CD4-positive, alpha-beta T cell treated with Interferon alpha-2 for 1 hour (primary cell): ENCODE results near the gene XPNPEP2.

Experiments used
- DNase-seq, 2 donors: peaks; one replicate each; pipeline ENCODE4 v3.0.0-alpha.2; 2020 to 2022

XPNPEP2 gene

DNA sequence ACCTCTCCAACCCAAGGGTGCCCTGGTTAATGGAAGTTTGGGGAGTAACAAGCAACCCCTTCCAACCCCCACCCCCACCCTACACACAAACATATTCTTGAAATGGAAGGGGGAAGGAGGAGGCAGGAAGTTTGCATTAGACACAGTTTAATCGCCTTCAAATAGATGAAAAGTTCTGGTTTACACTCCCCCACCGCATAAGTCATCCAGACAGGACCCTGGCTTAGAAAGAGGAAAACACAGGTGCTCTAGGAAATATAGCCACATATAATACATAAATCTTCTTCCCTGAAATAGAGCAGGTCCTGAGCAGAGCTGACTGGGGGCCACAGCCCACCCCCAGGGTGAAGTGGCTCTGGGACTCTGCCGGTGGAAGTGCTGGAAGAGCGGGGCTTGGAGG lies 66.0 kb downstream of the XPNPEP2 start:
- no peak for DNase-seq

DNA sequence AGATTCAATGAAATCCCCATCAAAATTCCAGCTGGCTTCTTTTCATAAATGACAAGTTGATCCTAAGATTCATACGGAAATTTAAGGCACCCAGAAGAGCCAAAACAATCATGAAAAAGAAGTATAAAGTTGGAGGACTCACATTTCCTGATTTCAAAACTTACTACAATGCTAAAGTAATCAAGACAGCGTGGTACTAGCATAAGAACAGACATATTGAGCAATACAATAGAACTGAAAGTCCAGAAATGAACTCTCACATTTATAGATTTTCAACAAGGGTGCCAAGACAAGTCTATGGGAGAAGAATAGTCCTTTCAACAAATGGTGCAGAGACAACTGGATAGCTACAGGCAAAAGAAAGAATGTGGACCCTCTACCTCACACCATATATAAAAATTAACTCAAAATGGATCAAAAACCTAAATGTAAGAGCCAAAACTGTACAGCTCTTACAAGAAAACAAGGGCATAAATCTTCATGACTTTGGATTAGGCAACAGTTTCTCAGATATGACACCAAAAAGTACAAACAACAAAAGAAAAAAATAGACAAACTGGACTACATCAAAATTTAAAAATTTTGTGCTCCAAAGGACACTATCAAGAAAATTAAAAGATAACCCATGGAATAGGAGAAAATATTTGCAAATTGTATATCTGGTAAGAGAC lies 69.5 kb downstream of the XPNPEP2 start:
- no peak for DNase-seq

DNA sequence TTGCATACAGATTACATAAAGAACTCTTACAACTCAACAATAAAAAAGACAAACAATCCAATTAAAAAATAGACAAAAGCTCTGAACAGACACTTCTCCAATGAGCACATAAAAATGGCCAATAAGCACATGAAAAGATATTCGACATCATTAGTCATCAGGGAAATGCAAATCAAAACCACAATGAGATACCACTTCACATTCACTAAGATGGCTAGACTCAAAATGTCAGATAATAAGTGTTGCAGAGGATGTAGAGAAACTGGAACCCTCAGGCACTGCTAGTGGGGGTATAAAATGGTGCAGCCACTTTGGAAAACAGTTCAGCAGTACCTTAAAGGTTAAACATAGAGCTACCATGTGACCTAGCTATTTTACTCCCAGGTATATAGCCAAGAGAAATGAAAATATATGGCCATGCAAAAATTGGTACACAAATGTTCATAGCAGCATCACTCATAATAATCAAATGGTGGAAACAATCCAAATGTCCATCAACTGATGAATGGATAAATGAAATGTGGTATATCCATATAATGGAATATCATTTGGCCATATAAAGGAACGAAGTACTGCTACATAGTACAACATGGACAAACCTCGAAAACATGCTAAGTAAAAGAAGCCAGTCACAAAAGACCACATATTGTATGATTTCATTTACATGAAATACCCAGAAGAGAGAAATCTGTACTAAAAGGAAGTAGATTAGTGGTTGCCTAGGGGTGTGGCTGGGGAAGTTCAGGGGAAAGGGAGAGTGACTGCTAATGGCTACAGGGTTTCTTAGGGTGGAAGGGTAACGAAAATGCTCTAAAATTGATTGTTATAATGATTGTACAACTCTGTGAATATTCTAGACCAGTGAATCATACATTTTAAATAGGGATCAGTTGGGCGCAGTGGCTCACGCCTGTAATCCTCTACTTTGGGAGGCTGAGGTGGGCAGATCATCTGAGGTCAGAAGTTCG lies 70.3 kb downstream of the XPNPEP2 start:
- DNase-seq, result no peak

DNA sequence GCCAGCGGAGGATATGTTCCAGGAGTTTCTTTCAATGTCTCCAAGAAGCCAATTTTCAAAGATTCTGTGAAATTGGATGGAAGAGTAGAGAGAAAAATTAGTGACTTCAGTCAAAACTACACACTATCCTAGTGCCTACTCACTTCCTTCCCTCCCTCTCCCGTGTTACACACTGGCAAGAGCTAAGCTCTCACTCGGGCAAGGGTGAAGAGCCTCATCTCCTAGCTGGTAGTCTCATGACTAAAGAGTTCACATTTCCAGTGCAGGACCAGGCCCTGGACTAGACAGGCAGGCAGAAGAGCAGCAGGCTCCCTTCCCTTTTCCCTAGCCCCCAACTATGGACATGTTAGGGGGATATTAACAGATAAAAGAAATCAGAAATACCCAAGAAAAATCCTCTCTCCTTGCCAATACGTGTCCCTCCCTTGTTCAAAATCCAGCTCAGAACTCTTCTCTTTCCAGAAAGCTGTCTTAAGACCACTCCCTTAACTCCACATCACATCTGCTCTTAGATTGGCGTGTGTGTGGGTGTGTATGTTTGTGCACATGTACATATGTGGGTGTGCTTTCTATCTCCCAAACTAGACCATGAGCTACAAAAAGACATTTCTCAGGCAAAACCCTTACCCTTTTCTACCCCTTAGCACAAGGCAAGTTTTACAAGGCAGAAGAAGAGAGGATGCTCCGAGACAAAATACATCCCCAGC lies 75.0 kb downstream of the XPNPEP2 start:
- no peak for DNase-seq

DNA sequence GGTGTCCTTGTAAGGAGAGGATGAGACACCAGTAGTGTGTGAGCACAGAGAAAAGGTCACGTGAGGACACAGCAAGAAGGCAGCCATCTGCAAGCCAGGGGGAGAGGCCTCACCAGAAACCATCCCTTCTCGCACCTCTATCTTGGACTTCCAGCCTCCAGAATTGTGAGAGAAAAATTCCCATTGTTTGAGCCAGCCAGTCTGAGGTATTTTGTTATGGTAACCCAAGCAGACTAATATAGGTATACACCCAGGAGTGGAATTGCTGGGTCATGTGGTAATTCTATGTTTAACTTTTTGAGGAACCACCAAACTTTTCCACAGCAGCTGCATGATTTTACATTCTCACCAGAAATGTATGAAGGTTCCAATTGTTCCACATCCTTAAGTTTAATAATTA lies 79.3 kb downstream of the XPNPEP2 start:
- no peak for DNase-seq
